Neural cell (in vitro differentiated cells): ENCODE measurements around the gene PTPRN2. TPM values are rescaled to one million over a fixed set of nuclear protein-coding genes. Genes with fewer than 3 reads are reported as not detected.

ENCODE experiments used
- H2AFZ ChIP-seq: fragments of 200-600, 300-800 bp; sonication (generic), shearing (Covaris generic); 2 replicates; pipeline ENCODE4 v1.6.0; 2014; ENCODE audit warnings: low read depth, mild to moderate bottlenecking, antibody characterized with exemption, low read length, moderate library complexity
- H3F3A ChIP-seq: fragments of 200-600 bp; shearing (Covaris generic); 2 replicates; pipeline ENCODE4 v1.6.1; 2016; ENCODE audit warnings: mild to moderate bottlenecking, moderate library complexity, mixed read lengths, antibody characterized with exemption, low read length; ENCODE audit not compliant: insufficient read depth, poor library complexity, severe bottlenecking
- H3K27ac ChIP-seq: fragments of 200-600, 300-800 bp; sonication (generic), shearing (Covaris generic); 2 replicates; pipeline ENCODE4 v1.5.1; 2014; ENCODE audit warnings: mild to moderate bottlenecking, low read length, moderate library complexity
- H3K27me3 ChIP-seq: fragments of 300-800, 200-600 bp; sonication (generic), shearing (Covaris generic); 2 replicates; pipeline ENCODE4 v1.6.0; 2014; ENCODE audit warnings: mild to moderate bottlenecking, low read depth, low read length, moderate library complexity; ENCODE audit not compliant: insufficient read depth
- H3K36me3 ChIP-seq: fragments of 300-800, 200-600 bp; sonication (generic), shearing (Covaris generic); 2 replicates; pipeline ENCODE4 v1.5.1; 2014; ENCODE audit warnings: mild to moderate bottlenecking, antibody characterized with exemption, low read length, moderate library complexity; ENCODE audit not compliant: insufficient read depth
- H3K4me2 ChIP-seq: fragments of 300-800, 200-600 bp; sonication (generic), shearing (Covaris generic); 2 replicates; pipeline ENCODE4 v1.6.0; 2014; ENCODE audit warnings: mild to moderate bottlenecking, low read length
- H3K4me3 ChIP-seq: fragments of 300-800, 200-600 bp; sonication (generic), shearing (Covaris generic); 2 replicates; pipeline ENCODE4 v1.5.1; 2014; ENCODE audit warnings: mild to moderate bottlenecking, low read length, moderate library complexity
- H3K79me2 ChIP-seq: fragments of 200-600 bp; shearing (Covaris generic); replicated peaks from 2 replicates; pipeline ENCODE4 v1.6.0; 2014; ENCODE audit warnings: mild to moderate bottlenecking, low read length, moderate library complexity; ENCODE audit not compliant: insufficient read depth
- H3K9ac ChIP-seq: fragments of 300-800, 200-600 bp; sonication (generic), shearing (Covaris generic); 2 replicates; pipeline ENCODE4 v1.6.1; 2016; ENCODE audit warnings: mild to moderate bottlenecking, low read length, mixed read lengths
- H3K9me2 ChIP-seq: fragments of 200-600 bp; shearing (Covaris generic); 2 replicates; pipeline ENCODE4 v1.6.1; 2016; ENCODE audit warnings: mild to moderate bottlenecking, low read length, mixed read lengths; ENCODE audit not compliant: insufficient read depth
- H3K9me3 ChIP-seq: fragments of 200-600, 300-800 bp; sonication (generic), shearing (Covaris generic); 2 replicates; pipeline ENCODE4 v1.6.1; 2016; ENCODE audit warnings: mild to moderate bottlenecking, mixed run types, low read length, moderate library complexity, mixed read lengths
- H4K20me1 ChIP-seq: fragments of 200-600 bp; shearing (Covaris generic); 2 replicates; pipeline ENCODE4 v1.6.1; 2016; ENCODE audit warnings: mild to moderate bottlenecking, mixed run types; ENCODE audit not compliant: insufficient read depth
- EP300 ChIP-seq: fragments of 450-650 bp; conservative IDR thresholded peaks from 2 replicates; pipeline ENCODE4 v1.6.1; 2014; ENCODE audit warnings: antibody characterized with exemption, mild to moderate bottlenecking, moderate library complexity; ENCODE audit not compliant: poor library complexity, severe bottlenecking
- EZH2 ChIP-seq: fragments of 200-600, 300-800 bp; shearing (Covaris generic), sonication (generic); IDR thresholded peaks from 2 replicates; pipeline ENCODE4 v1.6.1; 2014; ENCODE audit warnings: antibody characterized with exemption, low read length, borderline replicate concordance, mild to moderate bottlenecking; ENCODE audit not compliant: insufficient read depth, poor library complexity, severe bottlenecking
- MXI1 ChIP-seq: fragments of 450-650 bp; conservative IDR thresholded peaks from 2 replicates; pipeline ENCODE4 v1.6.1; 2014; ENCODE audit warnings: antibody characterized with exemption, mild to moderate bottlenecking; ENCODE audit not compliant: poor library complexity, severe bottlenecking
- POLR2AphosphoS5 ChIP-seq: IDR thresholded peaks from 2 replicates; pipeline ENCODE4 v1.6.1; 2012
- RAD21 ChIP-seq: fragments of 450-650 bp; conservative IDR thresholded peaks from 2 replicates; pipeline ENCODE4 v1.6.1; 2014; ENCODE audit warnings: antibody characterized with exemption, mild to moderate bottlenecking, moderate library complexity
- REST ChIP-seq: IDR thresholded peaks from 2 replicates; pipeline ENCODE4 v1.6.1; 2012; ENCODE audit warnings: borderline replicate concordance
- SMC3 ChIP-seq: fragments of 450-650 bp; conservative IDR thresholded peaks from 2 replicates; pipeline ENCODE4 v1.6.1; 2014; ENCODE audit warnings: antibody characterized with exemption, mild to moderate bottlenecking, moderate library complexity; ENCODE audit not compliant: poor library complexity
- TAF1 ChIP-seq: IDR thresholded peaks from 2 replicates; pipeline ENCODE4 v1.6.1; 2012; ENCODE audit warnings: low read depth
- polyA plus RNA-seq: library from polyadenylated mRNA; depleted of rRNA; stranded (reverse); fragments of >200 nt; gene quantifications from 2 replicates; pipeline ENCODE4 v1.2.3, GENCODE V29; 2014
- TF ChIP-seq, protein P1 (sequence below): fragments of 450-650 bp; IDR thresholded peaks from 2 replicates; pipeline ENCODE4 v1.5.1; 2014; ENCODE audit warnings: antibody characterized with exemption, mild to moderate bottlenecking, moderate library complexity; ENCODE audit not compliant: poor library complexity, severe bottlenecking

The PTPRN2 gene
- polyA plus RNA-seq, 1 donor from 2014 or later, result 31.0 TPM

DNA sequence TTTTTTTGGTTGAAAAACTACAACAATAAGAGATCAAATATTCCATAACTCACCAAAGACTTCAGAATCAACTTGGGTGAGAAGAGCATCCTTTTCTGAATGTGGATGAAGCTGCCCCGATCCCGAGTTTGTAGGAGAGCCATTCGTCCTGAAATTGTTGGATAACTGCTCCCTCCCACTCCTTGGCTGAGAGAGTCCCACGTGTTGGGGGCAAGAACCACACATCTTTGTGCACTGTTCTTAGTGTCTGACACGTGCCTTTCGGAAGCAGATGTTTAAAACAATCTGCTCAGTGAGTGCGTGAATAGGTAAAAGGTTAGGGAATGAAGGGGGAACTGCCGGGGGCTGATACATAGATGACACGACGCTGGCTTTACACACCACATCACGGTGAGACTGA lies 575.7 kb downstream of the PTPRN2 start:
- no peak overlapping the region for H2AFZ ChIP-seq
- H3K27me3 ChIP-seq, result no peaks in the 10 kb centered on the region
- no peaks in the 10 kb centered on the region for H3K9me3 ChIP-seq
- H3F3A ChIP-seq, result peaks cover 6% of the 10 kb centered on the region
- H3K4me3 ChIP-seq, result no peak overlapping the region
- no peak overlapping the region for H3K27ac ChIP-seq
- no peaks in the 10 kb centered on the region for H3K79me2 ChIP-seq
- H4K20me1 ChIP-seq, result no peaks in the 10 kb centered on the region
- H3K36me3 ChIP-seq, result no peaks in the 10 kb centered on the region
- no peak for TF ChIP-seq POLR2AphosphoS5
- TF ChIP-seq MXI1, result no peak
- TF ChIP-seq, protein P1, sequence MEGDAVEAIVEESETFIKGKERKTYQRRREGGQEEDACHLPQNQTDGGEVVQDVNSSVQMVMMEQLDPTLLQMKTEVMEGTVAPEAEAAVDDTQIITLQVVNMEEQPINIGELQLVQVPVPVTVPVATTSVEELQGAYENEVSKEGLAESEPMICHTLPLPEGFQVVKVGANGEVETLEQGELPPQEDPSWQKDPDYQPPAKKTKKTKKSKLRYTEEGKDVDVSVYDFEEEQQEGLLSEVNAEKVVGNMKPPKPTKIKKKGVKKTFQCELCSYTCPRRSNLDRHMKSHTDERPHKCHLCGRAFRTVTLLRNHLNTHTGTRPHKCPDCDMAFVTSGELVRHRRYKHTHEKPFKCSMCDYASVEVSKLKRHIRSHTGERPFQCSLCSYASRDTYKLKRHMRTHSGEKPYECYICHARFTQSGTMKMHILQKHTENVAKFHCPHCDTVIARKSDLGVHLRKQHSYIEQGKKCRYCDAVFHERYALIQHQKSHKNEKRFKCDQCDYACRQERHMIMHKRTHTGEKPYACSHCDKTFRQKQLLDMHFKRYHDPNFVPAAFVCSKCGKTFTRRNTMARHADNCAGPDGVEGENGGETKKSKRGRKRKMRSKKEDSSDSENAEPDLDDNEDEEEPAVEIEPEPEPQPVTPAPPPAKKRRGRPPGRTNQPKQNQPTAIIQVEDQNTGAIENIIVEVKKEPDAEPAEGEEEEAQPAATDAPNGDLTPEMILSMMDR, result no peak
- no peak for TF ChIP-seq REST
- no peak for TF ChIP-seq TAF1
- TF ChIP-seq RAD21, result no peak
- no peak overlapping the region for H3K9ac ChIP-seq
- H3K9me2 ChIP-seq, result no peaks in the 10 kb centered on the region
- no peak overlapping the region for H3K4me2 ChIP-seq

- no peak overlapping the region for H3K4me3 ChIP-seq
- H3F3A ChIP-seq, result peaks cover 4% of the 10 kb centered on the region
- no peaks in the 10 kb centered on the region for H3K9me3 ChIP-seq
- no peak overlapping the region for H2AFZ ChIP-seq
- H3K4me2 ChIP-seq, result no peak overlapping the region
- no peak overlapping the region for H3K27ac ChIP-seq
- no peak overlapping the region for H3K9ac ChIP-seq
- TF ChIP-seq RAD21 (peak; percentile 48), EP300 (no peak), SMC3 (peak; percentile 51), EZH2 (no peak)
- TF ChIP-seq, protein P1, result peak; percentile 48
- no peaks in the 10 kb centered on the region for H4K20me1 ChIP-seq
- no peaks in the 10 kb centered on the region for H3K79me2 ChIP-seq
- no peaks in the 10 kb centered on the region for H3K36me3 ChIP-seq
- no peaks in the 10 kb centered on the region for H3K27me3 ChIP-seq
- no peaks in the 10 kb centered on the region for H3K9me2 ChIP-seq
These were observed 576.5 kb downstream of the PTPRN2 start for GRCh38 chr7:158010961-158011693.
